GM12865 (cell line): ENCODE data around the gene CCDC70.

Experiments used
- DNase-seq: peaks from one replicate; pipeline ENCODE4 v3.0.0; 2010; ENCODE audit warnings: low read depth
- H3K4me3 ChIP-seq: 2 replicates; pipeline ENCODE4 v1.5.1; 2011; ENCODE audit warnings: mild to moderate bottlenecking, low read depth, low read length, control low read depth
- TF ChIP-seq, protein P1 (sequence below): IDR thresholded peaks from 2 replicates; pipeline ENCODE4 v1.5.1; 2011; ENCODE audit warnings: low read length, control low read depth, low read depth, inconsistent platforms; ENCODE audit not compliant: insufficient read depth; ENCODE audit errors: missing control alignments

CCDC70 gene

DNA sequence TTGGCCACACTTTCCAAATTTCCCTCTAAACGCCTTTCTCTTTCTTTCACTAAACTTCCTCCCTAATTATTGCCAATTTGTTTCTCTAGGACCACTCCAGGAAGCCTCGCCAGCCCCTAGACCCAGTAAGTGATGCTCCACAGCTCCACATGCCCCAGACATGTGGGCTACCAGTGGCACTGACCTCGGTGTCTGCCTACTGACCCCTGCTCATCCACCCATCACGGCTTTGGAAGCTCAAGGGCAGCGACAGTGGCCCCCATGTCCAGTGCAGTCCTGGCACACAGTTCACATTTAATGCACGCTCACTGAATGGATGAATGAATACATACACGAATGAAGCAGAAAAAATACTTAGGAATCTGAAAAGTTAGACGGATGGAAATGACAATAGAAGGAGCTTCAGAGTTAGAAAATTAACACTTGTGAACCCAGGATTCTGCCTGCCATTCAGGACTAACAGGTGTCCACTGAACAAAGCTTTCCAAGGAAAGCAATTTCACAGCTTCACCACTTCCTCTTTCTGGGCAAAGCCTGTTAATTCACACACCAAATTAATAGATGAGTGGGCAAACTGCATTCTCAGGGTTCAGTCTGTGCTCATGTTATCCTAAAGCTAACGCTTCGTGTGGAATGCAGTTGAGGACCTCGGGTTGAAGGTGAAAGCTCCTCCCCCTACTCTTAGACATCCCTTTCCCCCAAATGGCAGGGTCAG lies 50.9 kb downstream of the CCDC70 start:
- no peak overlapping the region for H3K4me3 ChIP-seq
- no peak for DNase-seq
- TF ChIP-seq, protein P1, sequence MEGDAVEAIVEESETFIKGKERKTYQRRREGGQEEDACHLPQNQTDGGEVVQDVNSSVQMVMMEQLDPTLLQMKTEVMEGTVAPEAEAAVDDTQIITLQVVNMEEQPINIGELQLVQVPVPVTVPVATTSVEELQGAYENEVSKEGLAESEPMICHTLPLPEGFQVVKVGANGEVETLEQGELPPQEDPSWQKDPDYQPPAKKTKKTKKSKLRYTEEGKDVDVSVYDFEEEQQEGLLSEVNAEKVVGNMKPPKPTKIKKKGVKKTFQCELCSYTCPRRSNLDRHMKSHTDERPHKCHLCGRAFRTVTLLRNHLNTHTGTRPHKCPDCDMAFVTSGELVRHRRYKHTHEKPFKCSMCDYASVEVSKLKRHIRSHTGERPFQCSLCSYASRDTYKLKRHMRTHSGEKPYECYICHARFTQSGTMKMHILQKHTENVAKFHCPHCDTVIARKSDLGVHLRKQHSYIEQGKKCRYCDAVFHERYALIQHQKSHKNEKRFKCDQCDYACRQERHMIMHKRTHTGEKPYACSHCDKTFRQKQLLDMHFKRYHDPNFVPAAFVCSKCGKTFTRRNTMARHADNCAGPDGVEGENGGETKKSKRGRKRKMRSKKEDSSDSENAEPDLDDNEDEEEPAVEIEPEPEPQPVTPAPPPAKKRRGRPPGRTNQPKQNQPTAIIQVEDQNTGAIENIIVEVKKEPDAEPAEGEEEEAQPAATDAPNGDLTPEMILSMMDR: no peak

DNA sequence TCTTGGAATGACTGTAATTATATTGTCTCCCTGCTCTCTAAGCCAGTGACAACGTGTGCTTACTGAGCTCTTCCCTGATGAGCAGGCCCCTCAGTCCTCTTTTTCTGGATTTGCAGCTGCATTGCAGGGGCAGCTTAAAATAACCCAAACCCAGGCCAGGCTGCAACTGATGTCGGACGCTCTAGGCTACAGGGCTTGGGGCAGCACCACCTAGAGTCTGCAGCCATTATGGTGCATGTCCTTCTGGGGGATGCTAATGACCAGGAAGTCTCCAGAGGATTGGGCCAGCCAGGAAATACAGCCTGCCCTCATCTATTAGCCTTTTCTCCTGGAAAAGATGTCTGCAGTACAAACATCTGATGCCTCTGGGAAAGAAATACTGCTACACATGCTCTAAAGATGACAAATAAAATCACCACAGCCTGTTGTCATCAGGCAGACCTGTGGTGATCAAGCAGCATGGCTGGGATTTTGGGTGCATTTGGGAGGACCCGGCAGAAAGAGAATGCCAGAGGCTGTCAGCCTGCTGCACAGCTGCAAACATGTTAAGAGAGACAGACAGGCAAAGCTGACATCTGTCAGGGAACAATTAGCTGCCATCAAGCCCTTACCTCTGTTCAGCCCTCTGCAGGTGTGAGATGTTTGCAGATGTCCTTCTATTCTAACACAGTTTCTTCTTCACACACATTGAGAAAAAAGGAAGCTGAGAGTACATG lies 51.8 kb downstream of the CCDC70 start:
- TF ChIP-seq, protein P1: no peak

GRCh38 chr13:51914137-51914493 lies 52.3 kb downstream of the CCDC70 start:
- no peak for DNase-seq
- TF ChIP-seq, protein P1: no peak
- H3K4me3 ChIP-seq: no peak overlapping the region

More for the DNA sequence above, 51.8 kb downstream of the CCDC70 start:
- DNase-seq: no peak
- H3K4me3 ChIP-seq: no peak overlapping the region
